Cardiac fibroblast (primary cell): ENCODE results near the gene SCP2.

Experiments used
- DNase-seq, 2 donors: peaks; one replicate each; pipeline versions ENCODE4 v3.0.0 to v3.0.0-alpha.2; 2010; ENCODE audit warnings: low read depth in 2 of 2
- H3K4me3 ChIP-seq, 2 donors: replicated peaks in 1 of 2; 1 replicate in 1 of 2; 2 replicates in 1 of 2; pipeline ENCODE4 v1.5.1; 2011; ENCODE audit warnings: low read depth in 2 of 2, low read length in 2 of 2, mild to moderate bottlenecking in 2 of 2, moderate library complexity in 1 of 2
- CTCF ChIP-seq: IDR thresholded peaks from one replicate; pipeline ENCODE4 v1.5.1; 2011; ENCODE audit warnings: low read depth, mild to moderate bottlenecking, low read length, inconsistent platforms

Gene SCP2

GRCh38 chr1:53031732-53032131, 104.7 kb downstream of the SCP2 start:
- TF ChIP-seq CTCF = no peak
- no peak for DNase-seq
- H3K4me3 ChIP-seq = no peak overlapping the region

- DNase-seq = no peak
- no peak for TF ChIP-seq CTCF
- H3K4me3 ChIP-seq = no peak overlapping the region
These were observed 110.1 kb downstream of the SCP2 start for GRCh38 chr1:53037159-53037558.

- H3K4me3 ChIP-seq = no peak overlapping the region
- DNase-seq = no peak
- no peak for TF ChIP-seq CTCF
These were observed 111.5 kb downstream of the SCP2 start for GRCh38 chr1:53038566-53038965.

GRCh38 chr1:53043271-53043670, 116.2 kb downstream of the SCP2 start:
- TF ChIP-seq CTCF = no peak
- DNase-seq = peak; percentile 36 to 69

GRCh38 chr1:53044926-53045325, 117.8 kb downstream of the SCP2 start:
- no peak for TF ChIP-seq CTCF
- DNase-seq = no peak
- H3K4me3 ChIP-seq = no peak overlapping the region

More at GRCh38 chr1:53043271-53043670, 116.2 kb downstream of the SCP2 start:
- H3K4me3 ChIP-seq = no peak overlapping the region

GRCh38 chr1:53046930-53047329, 119.9 kb downstream of the SCP2 start:
- no peak for TF ChIP-seq CTCF
- no peak overlapping the region for H3K4me3 ChIP-seq
- DNase-seq = peak; percentile 62 to 82
